Smooth muscle cell (in vitro differentiated cells): Measurements from ENCODE around the gene C16orf74. TPM values are rescaled to one million over a fixed set of nuclear protein-coding genes. Genes with fewer than 3 reads are reported as not detected.

Source experiments
- DNase-seq: peaks from one replicate; lab custom pipeline; 2025; ENCODE audit not compliant: unreplicated experiment; lab: John Stamatoyannopoulos, UW
- H2AFZ ChIP-seq: fragments of 200-600 bp; sonication (generic); 2 replicates; pipeline ENCODE4 v1.6.0; 2016; ENCODE audit warnings: antibody characterized with exemption, low read depth, mild to moderate bottlenecking
- H3F3A ChIP-seq: fragments of 200-600 bp; sonication (generic); 2 replicates; pipeline ENCODE4 v1.6.0; 2017; ENCODE audit warnings: antibody characterized with exemption, low read depth
- H3K27ac ChIP-seq: fragments of 200-600 bp; sonication (generic); 2 replicates; pipeline ENCODE4 v1.5.1; 2016; ENCODE audit warnings: low read depth, mild to moderate bottlenecking
- H3K27me3 ChIP-seq: fragments of 200-600 bp; sonication (generic); 2 replicates; pipeline ENCODE4 v1.6.1; 2016; ENCODE audit warnings: low read depth, mild to moderate bottlenecking
- H3K36me3 ChIP-seq: fragments of 200-600 bp; sonication (generic); 2 replicates; pipeline ENCODE4 v1.5.1; 2016; ENCODE audit warnings: low read depth
- H3K4me1 ChIP-seq: fragments of 200-600 bp; sonication (generic); 2 replicates; pipeline ENCODE4 v1.5.1; 2016; ENCODE audit warnings: low read depth
- H3K4me2 ChIP-seq: fragments of 200-600 bp; sonication (generic); 2 replicates; pipeline ENCODE4 v1.6.0; 2016; ENCODE audit warnings: mild to moderate bottlenecking
- H3K4me3 ChIP-seq: fragments of 200-600 bp; sonication (generic); 2 replicates; pipeline ENCODE4 v1.5.1; 2016; ENCODE audit warnings: mild to moderate bottlenecking
- H3K79me2 ChIP-seq: fragments of 200-600 bp; sonication (generic); 2 replicates; pipeline ENCODE4 v1.6.0; 2016; ENCODE audit warnings: low read depth, mild to moderate bottlenecking
- H3K9ac ChIP-seq: fragments of 200-600 bp; sonication (generic); 2 replicates; pipeline ENCODE4 v1.6.0; 2016; ENCODE audit warnings: low read depth
- H3K9me3 ChIP-seq: fragments of 200-600 bp; sonication (generic); replicated peaks from 2 replicates; pipeline ENCODE4 v1.5.1; 2016; ENCODE audit warnings: low read depth
- H4K20me1 ChIP-seq: fragments of 200-600 bp; sonication (generic); 2 replicates; pipeline ENCODE4 v1.6.0; 2016; ENCODE audit warnings: low read depth
- WGBS: methylation state at CpG from one replicate; pipeline ENCODE4 v1.1.7; 2016; ENCODE audit warnings: low lambda C conversion rate; 5-methylcytosine and 5-hydroxymethylcytosine counted together
- polyA plus RNA-seq: library from polyadenylated mRNA; unstranded; fragments of >200 nt; fragmentation: Nextera tagmentation; extraction: Ambion mirVana; gene quantifications from 2 replicates; pipeline ENCODE4 v1.2.1, GENCODE V29; 2016
- total RNA-seq: library from RNA; depleted of rRNA; stranded (reverse); fragments of >200 nt; gene quantifications from 2 replicates; pipeline ENCODE4 v1.2.3, GENCODE V29; 2014
- TF ChIP-seq, protein P1 (sequence below): fragments of 200-600 bp; sonication (generic); IDR thresholded peaks from 2 replicates; pipeline ENCODE4 v1.5.1; 2017; ENCODE audit warnings: borderline replicate concordance, mild to moderate bottlenecking, antibody characterized with exemption; ENCODE audit not compliant: insufficient read depth, poor library complexity, severe bottlenecking

C16orf74 gene
- total and polyA plus RNA-seq, 2 experiments from 2014 or later: 0.31 to 1.7 TPM

DNA sequence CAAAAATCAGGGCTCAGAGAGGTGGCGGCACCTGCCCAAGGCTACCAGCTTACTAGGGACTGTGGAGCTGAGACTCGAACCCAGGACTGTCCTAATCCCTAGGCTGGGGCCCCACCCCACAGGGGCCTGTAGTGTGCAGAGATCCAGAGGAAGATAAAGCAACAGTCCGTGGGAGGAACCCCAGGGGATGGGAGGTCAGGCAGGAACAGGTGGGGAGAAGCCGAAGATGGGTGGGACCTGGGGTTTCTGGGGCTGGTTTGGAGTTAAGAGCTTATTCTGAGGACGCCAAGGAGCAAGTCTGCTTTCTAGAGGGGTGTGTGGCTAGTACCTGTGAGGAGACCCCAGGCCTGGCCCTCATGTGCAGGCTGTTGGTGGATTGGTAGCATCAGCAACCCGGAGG lies 14.9 kb downstream of the C16orf74 start:
- no peaks in the 10 kb centered on the region for H4K20me1 ChIP-seq
- DNase-seq: no peak
- no peak overlapping the region for H3K4me3 ChIP-seq
- no peak overlapping the region for H3K9ac ChIP-seq
- TF ChIP-seq, protein P1, sequence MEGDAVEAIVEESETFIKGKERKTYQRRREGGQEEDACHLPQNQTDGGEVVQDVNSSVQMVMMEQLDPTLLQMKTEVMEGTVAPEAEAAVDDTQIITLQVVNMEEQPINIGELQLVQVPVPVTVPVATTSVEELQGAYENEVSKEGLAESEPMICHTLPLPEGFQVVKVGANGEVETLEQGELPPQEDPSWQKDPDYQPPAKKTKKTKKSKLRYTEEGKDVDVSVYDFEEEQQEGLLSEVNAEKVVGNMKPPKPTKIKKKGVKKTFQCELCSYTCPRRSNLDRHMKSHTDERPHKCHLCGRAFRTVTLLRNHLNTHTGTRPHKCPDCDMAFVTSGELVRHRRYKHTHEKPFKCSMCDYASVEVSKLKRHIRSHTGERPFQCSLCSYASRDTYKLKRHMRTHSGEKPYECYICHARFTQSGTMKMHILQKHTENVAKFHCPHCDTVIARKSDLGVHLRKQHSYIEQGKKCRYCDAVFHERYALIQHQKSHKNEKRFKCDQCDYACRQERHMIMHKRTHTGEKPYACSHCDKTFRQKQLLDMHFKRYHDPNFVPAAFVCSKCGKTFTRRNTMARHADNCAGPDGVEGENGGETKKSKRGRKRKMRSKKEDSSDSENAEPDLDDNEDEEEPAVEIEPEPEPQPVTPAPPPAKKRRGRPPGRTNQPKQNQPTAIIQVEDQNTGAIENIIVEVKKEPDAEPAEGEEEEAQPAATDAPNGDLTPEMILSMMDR: no peak
- H3K27me3 ChIP-seq: no peaks in the 10 kb centered on the region
- H3K4me2 ChIP-seq: no peak overlapping the region
- H3K36me3 ChIP-seq: no peaks in the 10 kb centered on the region
- H3K9me3 ChIP-seq: no peaks in the 10 kb centered on the region
- no peaks in the 10 kb centered on the region for H3K4me1 ChIP-seq
- H2AFZ ChIP-seq: no peak overlapping the region
- no peaks in the 10 kb centered on the region for H3F3A ChIP-seq
- no peaks in the 10 kb centered on the region for H3K79me2 ChIP-seq
- no peak overlapping the region for H3K27ac ChIP-seq
- 79% methylated on average over 6 of the region's 6 CpGs for WGBS

GRCh38 chr16:85735225-85735635 lies 15.7 kb downstream of the C16orf74 start:
- Histone ChIP-seq H3K4me3 (no peak overlapping the region), H3K9me3 (no peaks in the 10 kb centered on the region), H3K27me3 (no peaks in the 10 kb centered on the region), H3K4me1 (no peaks in the 10 kb centered on the region), H3K4me2 (no peak overlapping the region), H3K79me2 (no peaks in the 10 kb centered on the region), H3K9ac (no peak overlapping the region), H3K27ac (no peak overlapping the region), H2AFZ (no peak overlapping the region), H4K20me1 (no peaks in the 10 kb centered on the region), H3K36me3 (no peaks in the 10 kb centered on the region), H3F3A (no peaks in the 10 kb centered on the region)
- no peak for DNase-seq
- WGBS: 97% methylated on average over 14 of the region's 14 CpGs
- TF ChIP-seq, protein P1: no peak

DNA sequence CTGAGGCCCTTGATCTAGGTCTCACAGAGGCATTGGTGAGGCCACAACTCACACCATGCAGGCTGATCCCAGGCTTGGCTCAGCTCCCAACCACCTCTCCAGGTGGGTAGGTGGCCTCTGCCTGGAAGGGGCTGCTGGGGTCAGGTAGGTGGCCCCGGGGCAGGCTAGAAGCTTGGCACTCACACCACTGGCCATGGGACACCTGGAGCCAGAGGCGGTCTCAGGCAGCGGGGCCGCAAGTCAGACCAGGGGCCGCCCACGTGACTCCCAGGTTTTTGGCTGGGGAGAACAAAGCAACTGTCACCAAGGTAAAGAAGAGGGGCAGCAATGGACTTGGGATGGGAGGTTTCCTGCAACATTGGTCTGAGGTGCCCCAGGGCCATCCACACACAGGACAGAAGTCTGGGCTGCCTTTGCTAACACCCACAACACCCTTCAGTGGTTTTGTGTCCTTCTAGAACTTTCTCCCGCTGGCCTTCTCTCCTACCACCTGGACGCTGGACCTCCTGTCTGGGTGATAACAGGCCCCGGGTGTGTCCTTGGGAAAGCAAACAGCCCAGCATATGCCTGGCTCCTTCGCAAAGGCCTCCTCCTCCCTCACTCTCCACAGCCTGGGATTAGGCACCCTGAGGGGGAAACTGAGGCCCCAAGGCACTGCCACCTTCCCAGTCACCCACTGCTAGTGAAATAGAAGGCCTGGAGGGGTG lies 16.4 kb downstream of the C16orf74 start:
- Histone ChIP-seq H3K27ac (no peak overlapping the region), H3K9me3 (no peaks in the 10 kb centered on the region), H3K4me3 (no peak overlapping the region), H2AFZ (no peak overlapping the region), H3K36me3 (no peaks in the 10 kb centered on the region), H3K4me1 (peaks cover 4% of the 10 kb centered on the region), H4K20me1 (no peaks in the 10 kb centered on the region), H3K4me2 (no peak overlapping the region), H3F3A (no peaks in the 10 kb centered on the region), H3K9ac (no peak overlapping the region), H3K79me2 (no peaks in the 10 kb centered on the region), H3K27me3 (no peaks in the 10 kb centered on the region)
- TF ChIP-seq, protein P1: no peak
- WGBS: 82% methylated on average over 10 of the region's 10 CpGs
- DNase-seq: no peak

DNA sequence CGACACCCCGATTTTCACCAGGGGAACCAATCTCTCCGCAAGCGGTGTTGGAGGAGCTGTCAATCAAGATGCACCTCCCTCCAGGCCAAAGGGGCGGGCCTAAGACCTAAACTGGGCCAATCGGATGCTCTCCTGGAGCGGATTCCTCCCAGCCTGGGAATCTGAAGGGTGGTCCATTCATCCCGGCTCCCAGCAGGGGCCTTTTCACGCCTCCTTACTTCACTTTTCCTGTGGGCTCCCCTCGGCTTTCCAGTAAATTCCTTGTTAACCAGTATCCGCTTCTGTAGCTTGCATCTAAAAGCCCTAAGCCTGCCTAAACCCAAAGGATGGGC lies 17.1 kb downstream of the C16orf74 start:
- H4K20me1 ChIP-seq: no peaks in the 10 kb centered on the region
- H3K9ac ChIP-seq: no peak overlapping the region
- no peaks in the 10 kb centered on the region for H3K9me3 ChIP-seq
- H3K4me2 ChIP-seq: no peak overlapping the region
- no peak for DNase-seq
- no peaks in the 10 kb centered on the region for H3K79me2 ChIP-seq
- no peaks in the 10 kb centered on the region for H3F3A ChIP-seq
- WGBS: 33% methylated on average over 11 of the region's 11 CpGs
- no peaks in the 10 kb centered on the region for H3K36me3 ChIP-seq
- TF ChIP-seq, protein P1: no peak
- H3K27me3 ChIP-seq: no peaks in the 10 kb centered on the region
- no peak overlapping the region for H3K4me3 ChIP-seq
- no peak overlapping the region for H3K27ac ChIP-seq
- peaks cover 6% of the 10 kb centered on the region for H3K4me1 ChIP-seq
- no peak overlapping the region for H2AFZ ChIP-seq
